Progenitor cell of endocrine pancreas (in vitro differentiated cells): ENCODE measurements around the gene LIPC. TPM values are rescaled to one million over a fixed set of nuclear protein-coding genes. Genes with fewer than 3 reads are reported as not detected.

Source experiments
- DNase-seq: peaks from one replicate; pipeline ENCODE4 v3.0.0; 2021; ENCODE audit warnings: low spot score; ENCODE audit not compliant: unreplicated experiment
- H3K27ac Mint-ChIP-seq: 2 replicates; pipeline ENCODE4 v1.8.0; 2021; ENCODE audit warnings: mild to moderate bottlenecking, moderate library complexity, mixed read lengths
- H3K27me3 Mint-ChIP-seq: 2 replicates; pipeline ENCODE4 v1.8.0; 2021; ENCODE audit warnings: mixed read lengths
- H3K36me3 Mint-ChIP-seq: 2 replicates; pipeline ENCODE4 v1.8.0; 2022; ENCODE audit warnings: mixed read lengths; ENCODE audit not compliant: insufficient read depth
- H3K4me1 Mint-ChIP-seq: 2 replicates; pipeline ENCODE4 v1.8.0; 2021; ENCODE audit warnings: low read depth, mixed read lengths
- H3K4me3 Mint-ChIP-seq: 2 replicates; pipeline ENCODE4 v1.8.0; 2021; ENCODE audit warnings: low read depth, mild to moderate bottlenecking, moderate library complexity, mixed read lengths
- H3K9me3 Mint-ChIP-seq: 2 replicates; pipeline ENCODE4 v1.8.0; 2021; ENCODE audit warnings: low read depth, mixed read lengths
- CTCF ChIP-seq: fragments of 200-600 bp; sonication (generic); IDR thresholded peaks from one replicate; pipeline ENCODE4 v1.5.0; 2021; ENCODE audit warnings: antibody characterized with exemption, mild to moderate bottlenecking; ENCODE audit not compliant: unreplicated experiment
- total RNA-seq: library from RNA; stranded (reverse); gene quantifications from 2 replicates; pipeline ENCODE4 v1.2.1, GENCODE V29; 2021

LIPC gene
- total RNA-seq, 1 donor from 2014 or later = 5.9 TPM

- no peak overlapping the region for H3K4me3 Mint-ChIP-seq
- H3K27me3 Mint-ChIP-seq = peaks cover 11% of the 10 kb centered on the region
- no peaks in the 10 kb centered on the region for H3K9me3 Mint-ChIP-seq
- H3K36me3 Mint-ChIP-seq = no peaks in the 10 kb centered on the region
- no peak for DNase-seq
- TF ChIP-seq CTCF = no peak
- H3K4me1 Mint-ChIP-seq = peaks cover 17% of the 10 kb centered on the region
- no peak overlapping the region for H3K27ac Mint-ChIP-seq
These were observed 48.1 kb downstream of the LIPC start for GRCh38 chr15:58479941-58480340.

- Mint-ChIP-seq H3K27ac (no peak overlapping the region), H3K36me3 (no peaks in the 10 kb centered on the region), H3K9me3 (no peaks in the 10 kb centered on the region), H3K4me3 (no peak overlapping the region), H3K4me1 (no peaks in the 10 kb centered on the region), H3K27me3 (peaks cover 4% of the 10 kb centered on the region)
- TF ChIP-seq CTCF = no peak
- no peak for DNase-seq
These were observed 51.6 kb downstream of the LIPC start for GRCh38 chr15:58483376-58483775.

- H3K27me3 Mint-ChIP-seq = peaks cover 4% of the 10 kb centered on the region
- no peak for TF ChIP-seq CTCF
- DNase-seq = no peak
- H3K4me1 Mint-ChIP-seq = no peaks in the 10 kb centered on the region
- no peak overlapping the region for H3K27ac Mint-ChIP-seq
- H3K36me3 Mint-ChIP-seq = no peaks in the 10 kb centered on the region
- H3K9me3 Mint-ChIP-seq = no peaks in the 10 kb centered on the region
- no peak overlapping the region for H3K4me3 Mint-ChIP-seq
These were observed 53.2 kb downstream of the LIPC start for GRCh38 chr15:58484791-58485600.

- H3K27ac Mint-ChIP-seq = no peak overlapping the region
These were observed 54.3 kb downstream of the LIPC start for GRCh38 chr15:58486062-58486461.

GRCh38 chr15:58486564-58486963 lies 54.8 kb downstream of the LIPC start:
- H3K4me3 Mint-ChIP-seq = no peak overlapping the region
- peaks cover 1% of the 10 kb centered on the region for H3K36me3 Mint-ChIP-seq
- H3K27me3 Mint-ChIP-seq = peaks cover 4% of the 10 kb centered on the region
- H3K27ac Mint-ChIP-seq = no peak overlapping the region
- H3K4me1 Mint-ChIP-seq = no peaks in the 10 kb centered on the region
- DNase-seq = no peak
- TF ChIP-seq CTCF = no peak
- H3K9me3 Mint-ChIP-seq = no peaks in the 10 kb centered on the region

More at GRCh38 chr15:58486062-58486461, 54.3 kb downstream of the LIPC start:
- Mint-ChIP-seq H3K4me1 (no peaks in the 10 kb centered on the region), H3K27me3 (peaks cover 4% of the 10 kb centered on the region), H3K9me3 (no peaks in the 10 kb centered on the region), H3K4me3 (no peak overlapping the region), H3K36me3 (peaks cover 1% of the 10 kb centered on the region)
- no peak for DNase-seq
- no peak for TF ChIP-seq CTCF
